IPS-20b (cell line): Measurements from ENCODE around the gene EIF3M.
"Not testable (repeated sequence)": the region's sequence is repeated elsewhere in the genome, so short reads cannot be mapped to it uniquely, and the experiment has no call there.

Experiments used
- H3K27ac ChIP-seq: one replicate; pipeline ENCODE4 v1.5.1; 2013; ENCODE audit warnings: low read length
- H3K27me3 ChIP-seq: 2 replicates; pipeline ENCODE4 v1.6.1; 2013; ENCODE audit warnings: mild to moderate bottlenecking, low read length, inconsistent platforms; ENCODE audit not compliant: insufficient read depth
- H3K36me3 ChIP-seq: 2 replicates; pipeline ENCODE4 v1.6.1; 2013; ENCODE audit warnings: low read depth, mild to moderate bottlenecking, inconsistent platforms, low read length, moderate library complexity; ENCODE audit not compliant: insufficient read depth
- H3K4me1 ChIP-seq: 2 replicates; pipeline ENCODE4 v1.6.1; 2013; ENCODE audit warnings: mild to moderate bottlenecking, control low read depth, inconsistent platforms, low read length, moderate library complexity; ENCODE audit not compliant: insufficient read depth
- H3K4me3 ChIP-seq: 2 replicates; pipeline ENCODE4 v1.5.1; 2013; ENCODE audit warnings: mild to moderate bottlenecking, low read length, inconsistent platforms
- H3K9ac ChIP-seq: 2 replicates; pipeline ENCODE4 v1.6.1; 2013; ENCODE audit warnings: low read depth, mild to moderate bottlenecking, inconsistent platforms, low read length, moderate library complexity
- H3K9me3 ChIP-seq: 2 replicates; pipeline ENCODE4 v1.6.1; 2013; ENCODE audit warnings: mild to moderate bottlenecking, low read depth, low read length, inconsistent platforms; ENCODE audit not compliant: insufficient read depth

EIF3M gene

GRCh38 chr11:32569313-32569881 lies 14.2 kb upstream of the EIF3M start:
- H3K27ac ChIP-seq: no peak overlapping the region
- H3K4me3 ChIP-seq: no peak overlapping the region
- H3K27me3 ChIP-seq: peaks cover 10% of the 10 kb centered on the region
- peaks cover 3% of the 10 kb centered on the region; the same call in 1 of the 2 replicates for H3K4me1 ChIP-seq
- H3K9me3 ChIP-seq: no peaks in the 10 kb centered on the region
- H3K36me3 ChIP-seq: no peaks in the 10 kb centered on the region
- no peak overlapping the region for H3K9ac ChIP-seq

- Histone ChIP-seq H3K9me3 (no peaks in the 10 kb centered on the region), H3K36me3 (no peaks in the 10 kb centered on the region)
Observed at GRCh38 chr11:32571039-32571438, 12.6 kb upstream of the EIF3M start.

GRCh38 chr11:32573228-32573627 lies 10.4 kb upstream of the EIF3M start:
- Histone ChIP-seq H3K4me1 (peaks cover 3% of the 10 kb centered on the region; the same call in 1 of the 2 replicates), H3K27ac (no peak overlapping the region)

More at GRCh38 chr11:32571039-32571438, 12.6 kb upstream of the EIF3M start:
- H3K27me3 ChIP-seq: peaks cover 10% of the 10 kb centered on the region
- no peak overlapping the region for H3K9ac ChIP-seq
- H3K4me1 ChIP-seq: peaks cover 3% of the 10 kb centered on the region; the same call in 1 of the 2 replicates
- no peak overlapping the region for H3K27ac ChIP-seq
- H3K4me3 ChIP-seq: no peak overlapping the region

GRCh38 chr11:32574421-32574820 lies 9.2 kb upstream of the EIF3M start:
- H3K27me3 ChIP-seq: peaks cover 10% of the 10 kb centered on the region
- H3K9me3 ChIP-seq: no peaks in the 10 kb centered on the region
- no peaks in the 10 kb centered on the region for H3K36me3 ChIP-seq
- no peak overlapping the region for H3K27ac ChIP-seq
- peaks cover 3% of the 10 kb centered on the region; the same call in 1 of the 2 replicates for H3K4me1 ChIP-seq
- no peak overlapping the region for H3K9ac ChIP-seq
- no peak overlapping the region for H3K4me3 ChIP-seq

More at GRCh38 chr11:32573228-32573627, 10.4 kb upstream of the EIF3M start:
- H3K36me3 ChIP-seq: no peaks in the 10 kb centered on the region
- H3K27me3 ChIP-seq: peaks cover 10% of the 10 kb centered on the region
- H3K4me3 ChIP-seq: no peak overlapping the region
- H3K9me3 ChIP-seq: no peaks in the 10 kb centered on the region
- H3K9ac ChIP-seq: no peak overlapping the region

- Histone ChIP-seq H3K9me3 (no peaks in the 10 kb centered on the region), H3K4me1 (peaks cover 3% of the 10 kb centered on the region; the same call in 1 of the 2 replicates), H3K27ac (no peak overlapping the region), H3K9ac (no peak overlapping the region), H3K36me3 (no peaks in the 10 kb centered on the region), H3K4me3 (no peak overlapping the region), H3K27me3 (peaks cover 10% of the 10 kb centered on the region)
Observed at GRCh38 chr11:32575070-32575469, 8.6 kb upstream of the EIF3M start.

GRCh38 chr11:32576456-32576855 lies 7.2 kb upstream of the EIF3M start:
- Histone ChIP-seq H3K36me3 (no peaks in the 10 kb centered on the region), H3K27me3 (no peaks in the 10 kb centered on the region), H3K27ac (no peak overlapping the region), H3K9me3 (no peaks in the 10 kb centered on the region), H3K9ac (no peak overlapping the region), H3K4me1 (peaks cover 1% of the 10 kb centered on the region; the same call in 1 of the 2 replicates), H3K4me3 (no peak overlapping the region)

GRCh38 chr11:32580967-32581366 lies 2.7 kb upstream of the EIF3M start:
- no peaks in the 10 kb centered on the region for H3K36me3 ChIP-seq
- H3K4me3 ChIP-seq: no peak overlapping the region
- H3K9ac ChIP-seq: no peak overlapping the region
- no peaks in the 10 kb centered on the region for H3K27me3 ChIP-seq
- peaks cover 3% of the 10 kb centered on the region; the same call in 1 of the 2 replicates for H3K4me1 ChIP-seq
- no peaks in the 10 kb centered on the region for H3K9me3 ChIP-seq
- H3K27ac ChIP-seq: no peak overlapping the region

- Histone ChIP-seq H3K4me1 (peaks cover 6% of the 10 kb centered on the region; the same call in 1 of the 2 replicates), H3K4me3 (no peak overlapping the region), H3K9me3 (no peaks in the 10 kb centered on the region), H3K27me3 (no peaks in the 10 kb centered on the region), H3K27ac (no peak overlapping the region), H3K9ac (no peak overlapping the region), H3K36me3 (peaks cover 3% of the 10 kb centered on the region)
Observed at GRCh38 chr11:32581556-32581955, 2.1 kb upstream of the EIF3M start.

- Histone ChIP-seq H3K27ac (no peak overlapping the region), H3K9me3 (no peaks in the 10 kb centered on the region)
Observed at GRCh38 chr11:32584921-32585320, 1.3 kb downstream of the EIF3M start.

GRCh38 chr11:32586576-32587190 lies 3.1 kb downstream of the EIF3M start:
- Histone ChIP-seq H3K27ac (no peak overlapping the region), H3K27me3 (no peaks in the 10 kb centered on the region), H3K9me3 (no peaks in the 10 kb centered on the region), H3K36me3 (peaks cover 52% of the 10 kb centered on the region), H3K9ac (no peak overlapping the region), H3K4me3 (peak overlapping the region; percentile 8; the same call in 1 of the 2 replicates), H3K4me1 (peaks cover 7% of the 10 kb centered on the region; the same call in 1 of the 2 replicates)

More at GRCh38 chr11:32584921-32585320, 1.3 kb downstream of the EIF3M start:
- Histone ChIP-seq H3K4me3 (peak overlapping the region; percentile 79), H3K9ac (peak overlapping the region; percentile 92; the same call in 1 of the 2 replicates), H3K36me3 (peaks cover 34% of the 10 kb centered on the region), H3K27me3 (no peaks in the 10 kb centered on the region), H3K4me1 (peaks cover 7% of the 10 kb centered on the region; the same call in 1 of the 2 replicates)

- Histone ChIP-seq H3K4me3 (no peak overlapping the region), H3K4me1 (peaks cover 9% of the 10 kb centered on the region; the same call in 1 of the 2 replicates), H3K9me3 (no peaks in the 10 kb centered on the region), H3K9ac (no peak overlapping the region), H3K36me3 (peaks cover 99% of the 10 kb centered on the region), H3K27me3 (no peaks in the 10 kb centered on the region), H3K27ac (no peak overlapping the region)
Observed at GRCh38 chr11:32594272-32594671, 10.6 kb downstream of the EIF3M start.

GRCh38 chr11:32596114-32596513 lies 12.5 kb downstream of the EIF3M start:
- not testable (repeated sequence) for H3K27ac ChIP-seq, H3K27me3 ChIP-seq, H3K4me3 ChIP-seq, H3K9ac ChIP-seq, H3K9me3 ChIP-seq, H3K4me1 ChIP-seq
- peaks cover 99% of the 10 kb centered on the region for H3K36me3 ChIP-seq
